GM18909 (cell line): ENCODE results near the gene XXYLT1.

Experiments used
- ATAC-seq: cut with Tn5 transposase; IDR thresholded peaks from one replicate; pipeline ENCODE4 v1.9.1; 2021; ENCODE audit warnings: mild to moderate bottlenecking; ENCODE audit not compliant: unreplicated experiment, poor library complexity

Gene XXYLT1

GRCh38 chr3:195268576-195269309 is 2.2 kb downstream of the XXYLT1 start:
- no peak for ATAC-seq

- no peak for ATAC-seq
Observed at GRCh38 chr3:195267096-195267495, 3.9 kb downstream of the XXYLT1 start.

GRCh38 chr3:195266428-195266827 is 4.5 kb downstream of the XXYLT1 start:
- ATAC-seq: no peak

- ATAC-seq: no peak
Observed at GRCh38 chr3:195265363-195265976, 5.5 kb downstream of the XXYLT1 start.

GRCh38 chr3:195263925-195264600 is 6.9 kb downstream of the XXYLT1 start:
- ATAC-seq: no peak

GRCh38 chr3:195263193-195263924 is 7.6 kb downstream of the XXYLT1 start:
- ATAC-seq: no peak

- ATAC-seq: no peak
Observed at GRCh38 chr3:195261925-195262324, 9.0 kb downstream of the XXYLT1 start.

- peak; percentile 37 for ATAC-seq
Observed at GRCh38 chr3:195260280-195260905, 10.6 kb downstream of the XXYLT1 start.

- peak; percentile 70 for ATAC-seq
Observed at GRCh38 chr3:195259475-195260279, 11.3 kb downstream of the XXYLT1 start.

GRCh38 chr3:195259154-195259474 is 11.8 kb downstream of the XXYLT1 start:
- ATAC-seq: no peak

GRCh38 chr3:195258449-195259153 is 12.4 kb downstream of the XXYLT1 start:
- ATAC-seq: no peak

GRCh38 chr3:195257454-195258448 is 13.2 kb downstream of the XXYLT1 start:
- ATAC-seq: no peak

- ATAC-seq: no peak
Observed at GRCh38 chr3:195256639-195257453, 14.1 kb downstream of the XXYLT1 start.

- no peak for ATAC-seq
Observed at GRCh38 chr3:195255571-195256501, 15.1 kb downstream of the XXYLT1 start.

- no peak for ATAC-seq
Observed at GRCh38 chr3:195255176-195255500, 15.8 kb downstream of the XXYLT1 start.

- ATAC-seq: no peak
Observed at GRCh38 chr3:195254454-195255175, 16.3 kb downstream of the XXYLT1 start.
